Heart right ventricle (tissue), 16 donors: ENCODE measurements around the gene PON2. TPM values are rescaled to one million over a fixed set of nuclear protein-coding genes. Genes with fewer than 3 reads are reported as not detected.

Source experiments
- ATAC-seq, 8 donors: fragments of 200-7000 bp; cut with Tn5 transposase; one replicate each; pipeline ENCODE4 v1.9.1; 2020; ENCODE audit warnings: mild to moderate bottlenecking in 8 of 8, moderate library complexity in 8 of 8, moderate number of reproducible peaks in 1 of 8
- DNase-seq, 2 donors: peaks; one replicate each; pipeline ENCODE4 v3.0.0-alpha.2; 2020
- H3K27ac ChIP-seq, 10 donors: fragments of 200-600 bp; sonication (generic) in 2 of 10; one replicate each; pipeline versions ENCODE4 v1.5.0 to v1.8.0; 2020 to 2022; ENCODE audit warnings: mild to moderate bottlenecking in 3 of 10
- H3K27me3 ChIP-seq, 7 donors: fragments of 200-600 bp; one replicate each; pipeline ENCODE4 v1.8.0; 2021 to 2022; ENCODE audit warnings: mild to moderate bottlenecking in 2 of 7
- H3K36me3 ChIP-seq, 9 donors: fragments of 200-600 bp; sonication (generic) in 1 of 9; one replicate each; pipeline versions ENCODE4 v1.5.0 to v1.8.0; 2020 to 2022; ENCODE audit warnings: mild to moderate bottlenecking in 2 of 9
- H3K4me1 ChIP-seq, 9 donors: fragments of 200-600 bp; sonication (generic) in 1 of 9; one replicate each; pipeline versions ENCODE4 v1.5.0 to v1.8.0; 2020 to 2022; ENCODE audit warnings: mild to moderate bottlenecking in 4 of 9
- H3K4me3 ChIP-seq, 10 donors: fragments of 200-600 bp; sonication (generic) in 2 of 10; one replicate each; pipeline versions ENCODE4 v1.5.0 to v1.8.0; 2020 to 2022; ENCODE audit warnings: mild to moderate bottlenecking in 7 of 10, moderate library complexity in 2 of 10
- H3K9me3 ChIP-seq, 11 donors: fragments of 200-600 bp in 10 of 11; sonication (generic) in 2 of 11; one replicate each; pipeline versions ENCODE4 v1.5.0 to v1.8.0; 2013 to 2022; ENCODE audit warnings: mild to moderate bottlenecking in 2 of 11, control low read depth in 1 of 11, moderate library complexity in 1 of 11
- CTCF ChIP-seq, 9 donors: fragments of 200-600 bp; sonication (generic) in 2 of 9; IDR thresholded peaks; one replicate each; pipeline versions ENCODE4 v1.5.0 to v1.8.0; 2021 to 2022; ENCODE audit warnings: antibody characterized with exemption in 9 of 9, mild to moderate bottlenecking in 5 of 9, moderate library complexity in 1 of 9
- WGBS, 2 donors: extraction: QIAGEN DNeasy Blood & Tissue Kit; methylation state at CpG; one replicate each; pipeline ENCODE4 v1.1.7; 2013; ENCODE audit warnings: inconsistent platforms in 1 of 2; 5-methylcytosine and 5-hydroxymethylcytosine counted together
- intact Hi-C, 10 donors: fragments of 100-400 bp; cut with DNase I; formaldehyde crosslinking; loops; one replicate each; pipeline versions ENCODE4 v1.11.1 to v1.14.2; 2022
- polyA plus RNA-seq, 2 donors: library from polyadenylated mRNA; stranded (reverse); fragments of 200-250 nt; gene quantifications; one replicate each; pipeline ENCODE4 v1.2.3, GENCODE V29; 2013
- total RNA-seq, 10 donors: library from RNA; stranded (reverse); fragmentation: NEBNext Ultra II Directional in 3 of 10; extraction: Animal tissue kit (Norgen Biotek cat#: 25700) in 3 of 10; gene quantifications; one replicate each; pipeline versions ENCODE4 v1.2.1 to v1.2.4, GENCODE V29; 2021 to 2023
- donor health status: Arrhythmogenic right ventricular cardiomyopathy.
- donor health status: ischemic (EF 13 %, LVEDD 7.1; RV severe dilation, severe dysfunction).
- donor health status: healthy with polysubstance abuse.
- donor health status: DM: no; HTN: yes; CAD: no.
- donor health status: DM: no; HTN: no; CAD: no.
- donor health status: ischemic (EF 25% LVEDD 6.9; RV normal size, moderate dysfunction).
- donor health status: ischemic (EF 25% LVEDD 5.7; RV mildly dilated, moderate dysfunction).
- donor health status: healthy.
- donor health status: DM: yes; HTN: yes; CAD: no.
- donor health status: Ischemic cardiomyopathy.
- donor health status: ischemic (EF 35%, LVEDD 5.7; RV mildly dilated, moderate dysfunction).
- donor health status: nonischemic (EF 11% LVEDD 7.7; RV severe dilation, severe dysfunction).
- donor health status: DM: yes; HTN: yes; CAD: no.
- donor health status: PGD.
- donor health status: ischemic (EF 29% LVEDD 5.4; RV normal size, mild dysfunction).
- donor health status: nonischemic (EF 23%, LVEDD 6.1; RV moderate dilation, normal function).

Gene PON2
- total and polyA plus RNA-seq, 12 donors: 24.8 to 43.4 (median 32.0) TPM

GRCh38 chr7:95457947-95458346, 23.1 kb upstream of the PON2 start:
- Histone ChIP-seq H3K9me3 (peaks cover 0 to 22% (median 4%) of the 10 kb centered on the region in 11 donors), H3K27me3 (no peaks in the 10 kb centered on the region), H3K4me1 (no peaks in the 10 kb centered on the region), H3K36me3 (no peaks in the 10 kb centered on the region), H3K4me3 (no peak overlapping the region), H3K27ac (no peak overlapping the region)
- no peak for DNase-seq
- no peak for ATAC-seq
- intact Hi-C loops: no loop called here
- no peak for TF ChIP-seq CTCF (IDR thresholded peaks at IDR 0.05)

DNA sequence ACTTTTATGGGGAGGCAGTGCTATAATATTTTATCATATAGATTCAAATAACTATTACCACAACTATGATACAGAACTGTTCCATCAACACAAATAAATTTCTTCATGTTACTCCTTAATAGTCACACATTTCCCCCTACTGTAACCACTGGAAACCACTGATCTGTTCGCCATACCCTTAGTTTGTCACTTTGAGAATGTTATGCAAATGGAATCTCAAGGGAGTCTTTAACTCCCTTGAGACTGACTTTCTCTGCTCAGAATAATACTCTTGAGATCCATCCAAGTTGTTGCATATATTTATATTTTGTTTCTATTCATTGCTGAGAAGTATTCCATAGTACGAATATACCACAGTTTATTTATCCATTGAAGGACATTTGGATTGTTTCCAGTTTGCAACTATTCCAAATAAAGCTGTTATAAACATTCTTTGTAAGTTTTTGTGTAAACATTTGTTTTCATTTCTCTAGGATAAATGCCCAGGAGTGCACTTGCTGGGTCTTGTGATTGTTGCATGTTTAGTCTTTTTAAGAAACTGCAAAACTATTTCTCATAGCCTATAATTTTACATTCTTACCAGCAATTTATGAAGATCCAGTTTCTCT, 19.7 kb upstream of the PON2 start:
- no peak overlapping the region for H3K27ac ChIP-seq
- ATAC-seq (no peak), DNase-seq (no peak)
- peaks cover 0 to 22% (median 4%) of the 10 kb centered on the region in 11 donors for H3K9me3 ChIP-seq
- H3K4me3 ChIP-seq: no peak overlapping the region
- intact Hi-C loops: no loop called here
- WGBS, 2 donors: 84% methylated on average over 2 of the region's 2 CpGs
- no peak for TF ChIP-seq CTCF (IDR thresholded peaks at IDR 0.05)
- H3K27me3 ChIP-seq: no peaks in the 10 kb centered on the region
- no peaks in the 10 kb centered on the region for H3K36me3 ChIP-seq
- no peaks in the 10 kb centered on the region for H3K4me1 ChIP-seq

- intact Hi-C loops: no loop called here
- ATAC-seq: no peak
- Histone ChIP-seq H3K27me3 (no peaks in the 10 kb centered on the region), H3K36me3 (no peaks in the 10 kb centered on the region), H3K4me1 (no peaks in the 10 kb centered on the region), H3K27ac (no peak overlapping the region), H3K4me3 (no peak overlapping the region), H3K9me3 (no peaks in the 10 kb centered on the region)
- no peak for TF ChIP-seq CTCF (IDR thresholded peaks at IDR 0.05)
- no peak for DNase-seq
- 96% methylated on average over 3 of the region's 3 CpGs for WGBS, 2 donors
These were observed 11.8 kb upstream of the PON2 start for GRCh38 chr7:95446618-95447017.

GRCh38 chr7:95444796-95445195, 10.0 kb upstream of the PON2 start:
- ATAC-seq (no peak), DNase-seq (no peak)
- no peaks in the 10 kb centered on the region for H3K4me1 ChIP-seq
- TF ChIP-seq CTCF (IDR thresholded peaks at IDR 0.05): no peak
- WGBS, 2 donors: 78 to 80% methylated on average over 2 of the region's 2 CpGs
- H3K27me3 ChIP-seq: no peaks in the 10 kb centered on the region
- H3K4me3 ChIP-seq: no peak overlapping the region
- no peaks in the 10 kb centered on the region for H3K36me3 ChIP-seq
- H3K27ac ChIP-seq: no peak overlapping the region
- intact Hi-C loops: no loop called here
- H3K9me3 ChIP-seq: no peaks in the 10 kb centered on the region
